Measurements from ENCODE around the gene PPHLN1. TPM values are rescaled to one million over a fixed set of nuclear protein-coding genes. Genes with fewer than 3 reads are reported as not detected.
"Not testable (repeated sequence)": the region's sequence is repeated elsewhere in the genome, so short reads cannot be mapped to it uniquely, and the experiment has no call there.

Gene PPHLN1
- total RNA-seq, 1 donor = 75.1 TPM

- peak; percentile 60 for TF ChIP-seq CTCF (IDR thresholded peaks at IDR 0.05; ENCODE audit: insufficient read depth, low read depth, low read length)
- DNase-seq (ENCODE audit: low read depth) = peak; percentile 63
- H3K4me3 ChIP-seq (ENCODE audit: low read depth, low read length) = no peak overlapping the region
Observed at GRCh38 chr12:42332301-42333285, 6.6 kb downstream of the PPHLN1 start.

GRCh38 chr12:42336286-42336685 is 10.3 kb downstream of the PPHLN1 start:
- TF ChIP-seq CTCF (IDR thresholded peaks at IDR 0.05; ENCODE audit: insufficient read depth, low read depth, low read length) = no peak
- no peak for DNase-seq (ENCODE audit: low read depth)
- no peak overlapping the region for H3K4me3 ChIP-seq (ENCODE audit: low read depth, low read length)

- TF ChIP-seq CTCF (IDR thresholded peaks at IDR 0.05; ENCODE audit: insufficient read depth, low read depth, low read length) = no peak
- DNase-seq (ENCODE audit: low read depth) = no peak
- no peak overlapping the region for H3K4me3 ChIP-seq (ENCODE audit: low read depth, low read length)
Observed at GRCh38 chr12:42338280-42338679, 12.3 kb downstream of the PPHLN1 start.

- no peak for TF ChIP-seq CTCF (IDR thresholded peaks at IDR 0.05; ENCODE audit: insufficient read depth, low read depth, low read length)
- DNase-seq (ENCODE audit: low read depth) = no peak
- H3K4me3 ChIP-seq (ENCODE audit: low read depth, low read length) = no peak overlapping the region
Observed at GRCh38 chr12:42342028-42342427, 16.1 kb downstream of the PPHLN1 start.

GRCh38 chr12:42343721-42344120 is 17.8 kb downstream of the PPHLN1 start:
- DNase-seq (ENCODE audit: low read depth) = no peak

GRCh38 chr12:42346403-42347002 is 20.5 kb downstream of the PPHLN1 start:
- no peak overlapping the region for H3K4me3 ChIP-seq (ENCODE audit: low read depth, low read length)
- DNase-seq (ENCODE audit: low read depth) = no peak
- TF ChIP-seq CTCF (IDR thresholded peaks at IDR 0.05; ENCODE audit: insufficient read depth, low read depth, low read length) = no peak

More at GRCh38 chr12:42343721-42344120, 17.8 kb downstream of the PPHLN1 start:
- no peak for TF ChIP-seq CTCF (IDR thresholded peaks at IDR 0.05; ENCODE audit: insufficient read depth, low read depth, low read length)
- no peak overlapping the region for H3K4me3 ChIP-seq (ENCODE audit: low read depth, low read length)

- DNase-seq (ENCODE audit: low read depth); H3K4me3 ChIP-seq (ENCODE audit: low read depth, low read length): not testable (repeated sequence)
Observed at GRCh38 chr12:42349119-42350020, 23.4 kb downstream of the PPHLN1 start.

GRCh38 chr12:42350021-42350407 is 24.0 kb downstream of the PPHLN1 start:
- not testable (repeated sequence) for H3K4me3 ChIP-seq (ENCODE audit: low read depth, low read length); DNase-seq (ENCODE audit: low read depth)

Measured in fibroblast of villous mesenchyme (primary cell).